NCI-H1694 treated with DMSO at 0.1 percent for 48 hours (cell line): ENCODE results near the gene TMPRSS7.

ENCODE experiments used
- DNase-seq: peaks from one replicate; lab custom pipeline; 2025; lab: John Stamatoyannopoulos, UW

The TMPRSS7 gene

DNA sequence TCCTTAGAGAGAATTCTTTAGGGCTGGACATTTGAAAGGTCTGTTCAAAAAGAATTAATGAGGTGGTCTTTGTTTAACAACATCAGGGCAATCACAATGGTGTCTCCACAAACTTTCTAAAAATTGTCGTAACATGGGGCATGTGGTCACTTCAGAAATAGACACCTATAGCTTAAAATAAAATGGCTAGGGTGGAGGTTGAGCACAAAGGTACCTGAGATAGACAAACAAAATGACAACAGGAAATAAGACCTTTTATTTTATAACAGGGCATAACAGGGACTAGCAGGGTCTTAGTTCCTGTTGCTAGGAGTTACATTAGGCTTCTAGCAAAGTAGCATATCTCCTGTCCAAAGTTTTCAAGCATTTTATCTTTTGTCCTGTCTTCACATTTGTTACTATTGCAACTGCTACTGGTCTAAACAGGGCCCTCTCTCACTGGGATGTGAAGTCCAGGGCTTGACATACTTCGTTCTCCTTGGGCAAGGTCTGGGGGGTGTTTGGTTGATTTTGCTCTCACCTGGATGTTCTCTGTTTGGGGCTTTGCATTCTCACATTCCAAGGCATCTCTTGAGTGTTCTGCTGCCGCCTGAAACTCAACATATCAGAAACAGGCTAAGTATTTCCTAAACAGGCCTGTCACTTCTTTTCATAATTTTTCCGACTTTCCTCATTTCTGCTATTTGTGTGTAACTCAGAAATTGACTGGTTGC is 95.5 kb downstream of the TMPRSS7 start:
- no peak for DNase-seq

DNA sequence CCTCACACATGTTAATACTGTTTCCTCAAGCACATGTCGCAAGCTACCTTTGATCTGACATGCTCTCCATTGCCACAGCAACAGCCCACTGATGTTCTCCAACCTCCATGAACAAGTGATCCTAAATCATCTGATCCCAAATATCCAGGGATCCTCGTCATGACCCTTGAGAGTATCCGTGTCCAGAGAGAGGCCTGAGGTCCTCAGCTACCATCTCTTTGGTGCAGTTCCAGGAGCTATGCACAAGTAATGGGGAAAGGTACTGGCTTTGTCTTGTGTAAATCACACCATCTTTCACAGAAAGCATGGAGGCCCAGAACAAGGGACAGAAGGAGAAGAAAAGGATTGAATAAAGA is 96.1 kb downstream of the TMPRSS7 start:
- no peak for DNase-seq
